IMR-90 (cell line): ENCODE data around the gene PLAAT2. TPM values are rescaled to one million over a fixed set of nuclear protein-coding genes. Genes with fewer than 3 reads are reported as not detected.
"Not testable (repeated sequence)": the region's sequence is repeated elsewhere in the genome, so short reads cannot be mapped to it uniquely, and the experiment has no call there.

Experiments used
- ATAC-seq: fragments of 200-7000 bp; cut with Tn5 transposase; 2 replicates; pipeline ENCODE4 v1.9.1; 2020; ENCODE audit warnings: low read depth, mild to moderate bottlenecking, moderate library complexity
- BruUV-seq: library from RNA; stranded (reverse); fragments of 400-500 nt; replicated peaks from 2 replicates; lab custom pipeline; 2021; lab: Mats Ljungman, UMichigan
- CTCF ChIA-PET: fragments of 300-600 bp; formaldehyde crosslinking; extraction: SDS; loops from one replicate; lab custom pipeline; 2021; ENCODE audit warnings: antibody characterized with exemption; lab: Yijun Ruan, JAX
- POLR2A ChIA-PET: fragments of 300-600 bp; sonication (Branson Sonifier 250); formaldehyde crosslinking; loops from one replicate; lab custom pipeline; 2022; ENCODE audit warnings: antibody characterized with exemption; ENCODE audit not compliant: unreplicated experiment; lab: Charles Lee
- DNase-seq: peaks from one replicate; pipeline ENCODE4 v3.0.0; 2013
- H2AFZ ChIP-seq: replicated peaks from 2 replicates; pipeline ENCODE3; 2013; ENCODE audit warnings: low read length, mild to moderate bottlenecking; ENCODE audit not compliant: poor library complexity
- H2AK5ac ChIP-seq: 2 replicates; pipeline ENCODE4 v1.6.1; 2013; ENCODE audit warnings: low read depth, low read length, inconsistent platforms
- H2AK9ac ChIP-seq: replicated peaks from 2 replicates; pipeline ENCODE3; 2013; ENCODE audit warnings: mild to moderate bottlenecking, low read depth, low read length, moderate library complexity; ENCODE audit not compliant: poor library complexity
- H2BK120ac ChIP-seq: 2 replicates; pipeline ENCODE4 v1.6.1; 2013; ENCODE audit warnings: low read depth, low read length, inconsistent platforms
- H2BK15ac ChIP-seq: 3 replicates; pipeline ENCODE4 v1.6.1; 2013; ENCODE audit warnings: low read depth, low read length, inconsistent platforms
- H2BK20ac ChIP-seq: 2 replicates; pipeline ENCODE4 v1.6.1; 2013; ENCODE audit warnings: low read depth, mild to moderate bottlenecking, inconsistent platforms, low read length, moderate library complexity
- H2BK5ac ChIP-seq: 2 replicates; pipeline ENCODE4 v1.6.1; 2013; ENCODE audit warnings: mild to moderate bottlenecking, low read depth, low read length, inconsistent platforms; ENCODE audit not compliant: poor library complexity, severe bottlenecking
- H3K14ac ChIP-seq: replicated peaks from 2 replicates; pipeline ENCODE4 v1.6.1; 2013; ENCODE audit warnings: low read depth, low read length, inconsistent platforms
- H3K18ac ChIP-seq: 2 replicates; pipeline ENCODE4 v1.6.1; 2013; ENCODE audit warnings: low read depth, low read length, control low read depth
- H3K23ac ChIP-seq: 2 replicates; pipeline ENCODE4 v1.6.1; 2013; ENCODE audit warnings: low read depth, low read length, inconsistent platforms
- H3K27ac ChIP-seq: 2 replicates; pipeline ENCODE4 v1.5.1; 2013; ENCODE audit warnings: mild to moderate bottlenecking, control low read depth, low read length; ENCODE audit not compliant: insufficient read depth
- H3K27me3 ChIP-seq: 2 replicates; pipeline ENCODE4 v1.6.1; 2013; ENCODE audit warnings: low read length; ENCODE audit not compliant: control insufficient read depth, insufficient read depth
- H3K36me3 ChIP-seq: 2 replicates; pipeline ENCODE4 v1.6.1; 2013; ENCODE audit warnings: low read length, mixed read lengths; ENCODE audit not compliant: control insufficient read depth, insufficient read depth
- H3K4ac ChIP-seq: 2 replicates; pipeline ENCODE4 v1.6.1; 2013; ENCODE audit warnings: low read depth, low read length, inconsistent platforms
- H3K4me1 ChIP-seq: 2 replicates; pipeline ENCODE4 v1.6.1; 2013; ENCODE audit warnings: low read length, mixed read lengths; ENCODE audit not compliant: control insufficient read depth, insufficient read depth
- H3K4me2 ChIP-seq: 2 replicates; pipeline ENCODE4 v1.6.1; 2013; ENCODE audit warnings: low read depth, mild to moderate bottlenecking, control low read depth, low read length, moderate library complexity
- H3K4me3 ChIP-seq: 2 replicates; pipeline ENCODE4 v1.5.1; 2013; ENCODE audit warnings: low read depth, mild to moderate bottlenecking, control low read depth, low read length, moderate library complexity; ENCODE audit not compliant: insufficient read depth
- H3K56ac ChIP-seq: 2 replicates; pipeline ENCODE4 v1.6.1; 2013; ENCODE audit warnings: low read length, inconsistent platforms; ENCODE audit not compliant: insufficient read depth; ENCODE audit errors: extremely low read depth
- H3K79me1 ChIP-seq, 2 experiments: 2 replicates each; pipeline ENCODE4 v1.6.1; 2013; ENCODE audit warnings: low read length in 2 of 2, inconsistent platforms in 1 of 2, low read depth in 1 of 2
- H3K9ac ChIP-seq: 2 replicates; pipeline ENCODE4 v1.6.1; 2013; ENCODE audit warnings: low read depth, low read length, control low read depth
- H3K9me1 ChIP-seq: 2 replicates; pipeline ENCODE4 v1.6.1; 2013; ENCODE audit warnings: low read length, inconsistent platforms; ENCODE audit not compliant: insufficient read depth
- H3K9me3 ChIP-seq: 2 replicates; pipeline ENCODE4 v1.6.1; 2013; ENCODE audit warnings: low read length; ENCODE audit not compliant: control insufficient read depth, insufficient read depth
- H4K20me1 ChIP-seq: 2 replicates; pipeline ENCODE4 v1.6.1; 2013; ENCODE audit warnings: low read length, inconsistent platforms; ENCODE audit not compliant: insufficient read depth
- H4K5ac ChIP-seq: 2 replicates; pipeline ENCODE4 v1.6.1; 2013; ENCODE audit warnings: mild to moderate bottlenecking, low read depth, low read length, control low read depth
- H4K8ac ChIP-seq, 2 experiments: 2 replicates each; pipeline ENCODE4 v1.6.1; 2013; ENCODE audit warnings: low read depth in 2 of 2, low read length in 2 of 2, control low read depth in 1 of 2, inconsistent platforms in 1 of 2
- H4K91ac ChIP-seq: 2 replicates; pipeline ENCODE4 v1.6.1; 2013; ENCODE audit warnings: low read depth, low read length, inconsistent platforms; ENCODE audit not compliant: insufficient read depth
- WGBS, 2 experiments: methylation state at CpG; one replicate each; pipeline versions ENCODE4 v1.1.5 to v1.1.7; 2013; ENCODE audit warnings: missing lambda C conversion rate in 2 of 2; ENCODE audit not compliant: insufficient read length in 1 of 2; ENCODE audit errors: extremely low coverage in 2 of 2; 5-methylcytosine and 5-hydroxymethylcytosine counted together
- dilution Hi-C: fragments of 300-500 bp; cut with HindIII; formaldehyde crosslinking; loops from one replicate; pipeline ENCODE4 v1.14.3; 2018; ENCODE audit warnings: low sequenced_read_pairs; ENCODE audit not compliant: unreplicated experiment
- in situ Hi-C: fragments of 300-500 bp; cut with MboI; formaldehyde crosslinking; loops from 3 replicates; pipeline ENCODE4 v1.14.3; 2019; ENCODE audit warnings: low sequenced_read_pairs, inconsistent platforms, mixed read lengths
- intact Hi-C: fragments of 100-400 bp; cut with micrococcal nuclease; formaldehyde crosslinking; loops from 2 replicates; pipeline ENCODE4 v1.10.0; 2022
- polyA plus RNA-seq, 3 experiments: library from polyadenylated mRNA; depleted of rRNA; stranded (reverse); fragments of >200 nt; gene quantifications; 2 replicates each; pipeline ENCODE4 v1.2.3, GENCODE V29; 2012; ENCODE audit warnings: low replicate concordance in 1 of 3
- total RNA-seq: library from RNA; depleted of rRNA; stranded (reverse); fragments of >200 nt; gene quantifications from 2 replicates; pipeline ENCODE4 v1.2.3, GENCODE V29; 2012

PLAAT2 gene
- total and polyA plus RNA-seq, 2 of the 4 experiments (the other 2 are of a cell fraction) = not detected

- H2BK20ac ChIP-seq, H3K4me3 ChIP-seq, H3K4me2 ChIP-seq, intact Hi-C loops, dilution Hi-C loops, H2AK5ac ChIP-seq, H3K9me1 ChIP-seq, H3K9ac ChIP-seq, H2AFZ ChIP-seq, H3K18ac ChIP-seq, H4K8ac ChIP-seq, POLR2A ChIA-PET, H3K23ac ChIP-seq, H2BK15ac ChIP-seq, H2BK5ac ChIP-seq, H3K4ac ChIP-seq, H4K20me1 ChIP-seq, ATAC-seq, in situ Hi-C loops, H3K4me1 ChIP-seq, H2AK9ac ChIP-seq, DNase-seq, BruUV-seq, H2BK120ac ChIP-seq, H3K27ac ChIP-seq, CTCF ChIA-PET, H3K79me1 ChIP-seq, H3K56ac ChIP-seq, H4K91ac ChIP-seq, H3K36me3 ChIP-seq, H3K9me3 ChIP-seq, H3K14ac ChIP-seq, H4K5ac ChIP-seq: not testable (repeated sequence)
- H3K27me3 ChIP-seq = peaks cover 11% of the 10 kb centered on the region
- WGBS, 2 experiments = 90% methylated on average over 6 of the region's 31 CpGs; no CpG with 5 or more reads in 1 of the 2 experiments
Observed at GRCh38 chr11:63550156-63550700, 13.0 kb downstream of the PLAAT2 start.
